ENCODE results near the gene ABCC10.
"Not testable (repeated sequence)": the region's sequence is repeated elsewhere in the genome, so short reads cannot be mapped to it uniquely, and the experiment has no call there.

Gene ABCC10

DNA sequence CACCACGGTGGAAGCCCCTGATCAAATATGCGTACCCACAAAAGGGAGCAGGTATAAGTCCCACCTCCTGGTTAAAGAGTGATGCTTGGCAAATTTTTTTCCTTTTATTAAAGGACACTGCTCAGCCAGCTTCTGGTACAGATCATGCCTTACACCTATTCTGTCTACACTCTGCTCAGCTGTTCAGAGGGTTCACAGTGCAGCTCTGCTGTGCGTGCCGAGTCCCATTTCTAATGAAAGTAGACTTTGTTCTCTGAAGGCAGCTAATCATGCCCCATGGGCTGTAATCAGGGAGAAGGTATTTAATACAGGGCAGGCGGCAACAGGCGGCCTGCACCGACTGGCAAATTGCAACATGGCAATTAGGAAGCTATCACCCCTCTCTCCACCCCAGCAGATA lies 66.5 kb downstream of the ABCC10 start:
- H3K4me3 ChIP-seq (ENCODE audit: low read depth, low read length) = no peak overlapping the region
- TF ChIP-seq CTCF (IDR thresholded peaks at IDR 0.05; ENCODE audit: low read depth, low read length) = no peak

GRCh38 chr6:43494321-43494720 lies 67.0 kb downstream of the ABCC10 start:
- TF ChIP-seq CTCF (IDR thresholded peaks at IDR 0.05; ENCODE audit: low read depth, low read length) = no peak
- no peak overlapping the region for H3K4me3 ChIP-seq (ENCODE audit: low read depth, low read length)

DNA sequence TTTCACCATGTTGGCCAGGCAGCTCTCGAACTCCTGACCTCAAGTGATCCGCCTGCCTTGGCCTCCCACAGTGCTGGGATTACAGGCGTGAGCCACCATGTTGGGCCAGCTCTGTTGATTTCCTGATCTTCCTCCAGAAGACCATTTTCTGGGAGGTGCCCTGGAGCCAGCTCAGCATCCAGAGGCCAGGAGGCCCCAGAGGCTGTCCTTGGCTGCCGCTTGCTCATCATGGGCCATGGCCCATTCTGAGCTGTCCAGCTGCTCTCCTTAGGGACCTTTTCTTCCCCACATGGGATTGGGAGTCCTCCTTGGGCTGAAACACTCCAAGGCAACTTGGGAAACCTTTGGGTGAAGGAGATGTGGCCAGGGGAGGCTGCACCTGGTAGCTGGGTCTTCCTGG lies 67.4 kb downstream of the ABCC10 start:
- H3K4me3 ChIP-seq (ENCODE audit: low read depth, low read length) = no peak overlapping the region
- no peak for TF ChIP-seq CTCF (IDR thresholded peaks at IDR 0.05; ENCODE audit: low read depth, low read length)

GRCh38 chr6:43495409-43495941 lies 68.1 kb downstream of the ABCC10 start:
- TF ChIP-seq CTCF (IDR thresholded peaks at IDR 0.05; ENCODE audit: low read depth, low read length) = 0 out of 2 replicates have a peak, but pooled peaks have one; percentile 8
- H3K4me3 ChIP-seq (ENCODE audit: low read depth, low read length) = no peak overlapping the region

- TF ChIP-seq CTCF (IDR thresholded peaks at IDR 0.05; ENCODE audit: low read depth, low read length) = peak; percentile 53
- H3K4me3 ChIP-seq (ENCODE audit: low read depth, low read length) = no peak overlapping the region; the same call in 1 of the 2 replicates
Observed at GRCh38 chr6:43496370-43497128, 69.2 kb downstream of the ABCC10 start.

- no peak for TF ChIP-seq CTCF (IDR thresholded peaks at IDR 0.05; ENCODE audit: low read depth, low read length)
- H3K4me3 ChIP-seq (ENCODE audit: low read depth, low read length) = no peak overlapping the region
Observed at GRCh38 chr6:43497129-43497396, 69.7 kb downstream of the ABCC10 start.

GRCh38 chr6:43497689-43498088 lies 70.3 kb downstream of the ABCC10 start:
- TF ChIP-seq CTCF (IDR thresholded peaks at IDR 0.05; ENCODE audit: low read depth, low read length) = no peak
- no peak overlapping the region for H3K4me3 ChIP-seq (ENCODE audit: low read depth, low read length)

DNA sequence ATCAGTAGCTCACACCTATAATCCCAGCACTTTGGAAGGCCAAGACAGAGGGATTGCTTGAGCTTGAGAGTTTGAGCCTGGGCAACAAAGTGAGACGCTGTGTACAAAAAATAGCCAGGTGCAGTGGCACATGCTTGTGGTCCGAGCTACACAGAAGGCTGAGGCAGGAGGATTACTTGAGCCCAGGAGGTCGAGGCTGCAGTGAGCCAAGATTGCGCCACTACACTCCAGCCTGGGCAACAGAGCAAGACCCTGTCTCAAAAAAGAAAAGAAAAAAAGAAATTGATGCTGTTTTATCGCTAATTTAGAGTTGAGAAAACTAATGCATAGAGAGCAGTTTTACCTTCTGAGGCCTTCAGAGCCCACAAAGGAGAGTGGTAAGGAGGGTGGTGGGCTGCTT lies 71.0 kb downstream of the ABCC10 start:
- not testable (repeated sequence) for H3K4me3 ChIP-seq (ENCODE audit: low read depth, low read length)

All from WI38 (cell line).